Ovary (tissue), 9 donors: ENCODE measurements around the gene KEAP1. TPM values are rescaled to one million over a fixed set of nuclear protein-coding genes. Genes with fewer than 3 reads are reported as not detected.

Experiments used
- DNase-seq, 5 donors: peaks; one replicate each; pipeline ENCODE4 v3.0.0-alpha.2; 2019 to 2020
- H3K27ac ChIP-seq, 2 donors: fragments of 200-600 bp; one replicate each; pipeline versions ENCODE4 v1.5.1 to v1.8.0; 2019 to 2022
- H3K27me3 ChIP-seq: fragments of 200-600 bp; one replicate; pipeline ENCODE4 v1.8.0; 2022
- H3K36me3 ChIP-seq: fragments of 200-600 bp; sonication (generic); one replicate; pipeline ENCODE4 v1.5.1; 2019
- H3K4me1 ChIP-seq: one replicate; pipeline ENCODE4 v1.8.1; 2013; ENCODE audit warnings: mild to moderate bottlenecking, moderate library complexity; ENCODE audit not compliant: insufficient read depth
- H3K4me3 ChIP-seq: fragments of 200-600 bp; sonication (generic); one replicate; pipeline ENCODE4 v1.5.1; 2017
- H3K9me3 ChIP-seq, 2 donors: fragments of 200-600 bp in 1 of 2; sonication (generic) in 1 of 2; one replicate each; pipeline versions ENCODE4 v1.5.1 to v1.8.1; 2013 to 2019; ENCODE audit warnings: mild to moderate bottlenecking in 1 of 2, moderate library complexity in 1 of 2
- EP300 ChIP-seq: sonication (generic); formaldehyde crosslinking; IDR thresholded peaks from one replicate; pipeline ENCODE4 v1.6.1; 2017; ENCODE audit warnings: antibody characterized with exemption
- POLR2A ChIP-seq: fragments of 450-650 bp; IDR thresholded peaks from one replicate; pipeline ENCODE4 v1.6.1; 2017; ENCODE audit warnings: antibody characterized with exemption, mild to moderate bottlenecking, moderate library complexity
- WGBS, 3 donors: extraction: QIAGEN DNeasy Blood & Tissue Kit in 1 of 3; methylation state at CpG; one replicate each; pipeline versions ENCODE4 v1.1.5 to v1.1.7; 2013 to 2017; 5-methylcytosine and 5-hydroxymethylcytosine counted together
- intact Hi-C, 4 donors: fragments of 100-400 bp; cut with DNase I; formaldehyde crosslinking; loops; one replicate each; pipeline versions ENCODE4 v1.11.0 to v1.15.1; 2022 to 2023
- polyA plus RNA-seq, 2 donors: library from polyadenylated mRNA; stranded (reverse); fragments of 200-250 nt in 1 of 2; fragments of 350-450 nt in 1 of 2; fragmentation: Illumina TruSeq in 1 of 2; extraction: RNeasy Lipid Tissue Mini Kit (QIAGEN cat#74804) in 1 of 2; gene quantifications; one replicate each; pipeline ENCODE4 v1.2.3, GENCODE V29; 2013 to 2014
- total RNA-seq, 7 donors: library from RNA; depleted of rRNA in 2 of 7; stranded (reverse); fragments of >200 nt in 2 of 7; fragmentation: NEBNext Ultra II Directional in 3 of 7; extraction: Animal tissue kit (Norgen Biotek cat#: 25700) in 3 of 7; gene quantifications; one replicate each; pipeline versions ENCODE4 v1.1.0 to v1.2.4, GENCODE V29; 2016 to 2023
- TF ChIP-seq, protein P1 (sequence below), 3 donors: fragments of 450-650 bp in 2 of 3; fragments of 200-600 bp in 1 of 3; IDR thresholded peaks; one replicate each; pipeline versions ENCODE4 v1.5.1 to v1.8.0; 2016 to 2022; ENCODE audit warnings: antibody characterized with exemption in 3 of 3, mild to moderate bottlenecking in 1 of 3
- donor health status: DM: no; HTN: no; CAD: no; lungs with moderate emphysema.
- donor health status: DM: no; HTN: no; CAD: no.
- donor health status: Bipolar disorder and iron deficiency.
- donor health status: DM: yes; HTN: yes; CAD: no.
- donor health status: DM: no; HTN: no; CAD: no.
- donor health status: DM: yes; HTN: yes; CAD: no.

KEAP1 gene
- total and polyA plus RNA-seq, 9 donors = 29.6 to 61.7 (median 42.2) TPM

GRCh38 chr19:10517361-10517759, 14.2 kb upstream of the KEAP1 start, which contains the start of gene S1PR5:
Gene S1PR5 (minus strand): TSS chr19:10517447. CDS start chr19:10515011, 2,436 bp downstream.
- DNase-seq = no peak
- H3K27ac ChIP-seq = no peak within 1 kb of the TSS
- no peaks in the 10 kb centered on the region for H3K36me3 ChIP-seq
- intact Hi-C loops = no loop called here
- no peaks in the 10 kb centered on the region for H3K9me3 ChIP-seq
- WGBS, 3 donors = 0 to 2% (median 1%) methylated on average over 18 to 39 of the region's 39 CpGs
- no peak for TF ChIP-seq EP300
- no peak for TF ChIP-seq POLR2A
- TF ChIP-seq, protein P1, sequence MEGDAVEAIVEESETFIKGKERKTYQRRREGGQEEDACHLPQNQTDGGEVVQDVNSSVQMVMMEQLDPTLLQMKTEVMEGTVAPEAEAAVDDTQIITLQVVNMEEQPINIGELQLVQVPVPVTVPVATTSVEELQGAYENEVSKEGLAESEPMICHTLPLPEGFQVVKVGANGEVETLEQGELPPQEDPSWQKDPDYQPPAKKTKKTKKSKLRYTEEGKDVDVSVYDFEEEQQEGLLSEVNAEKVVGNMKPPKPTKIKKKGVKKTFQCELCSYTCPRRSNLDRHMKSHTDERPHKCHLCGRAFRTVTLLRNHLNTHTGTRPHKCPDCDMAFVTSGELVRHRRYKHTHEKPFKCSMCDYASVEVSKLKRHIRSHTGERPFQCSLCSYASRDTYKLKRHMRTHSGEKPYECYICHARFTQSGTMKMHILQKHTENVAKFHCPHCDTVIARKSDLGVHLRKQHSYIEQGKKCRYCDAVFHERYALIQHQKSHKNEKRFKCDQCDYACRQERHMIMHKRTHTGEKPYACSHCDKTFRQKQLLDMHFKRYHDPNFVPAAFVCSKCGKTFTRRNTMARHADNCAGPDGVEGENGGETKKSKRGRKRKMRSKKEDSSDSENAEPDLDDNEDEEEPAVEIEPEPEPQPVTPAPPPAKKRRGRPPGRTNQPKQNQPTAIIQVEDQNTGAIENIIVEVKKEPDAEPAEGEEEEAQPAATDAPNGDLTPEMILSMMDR (IDR thresholded peaks at IDR 0.05) = no peak
- peaks cover 3% of the 10 kb centered on the region for H3K4me1 ChIP-seq
- H3K4me3 ChIP-seq = no peak within 1 kb of the TSS
- peaks cover 4% of the 10 kb centered on the region for H3K27me3 ChIP-seq

- H3K9me3 ChIP-seq = no peaks in the 10 kb centered on the region
- H3K4me1 ChIP-seq = peaks cover 3% of the 10 kb centered on the region
- no peak overlapping the region for H3K27ac ChIP-seq
- intact Hi-C loops = no loop called here
- no peaks in the 10 kb centered on the region for H3K36me3 ChIP-seq
- TF ChIP-seq, protein P1 (IDR thresholded peaks at IDR 0.05) = no peak
- TF ChIP-seq POLR2A = no peak
- no peak for TF ChIP-seq EP300
- 27 to 42% (median 30%) methylated on average over 7 to 10 of the region's 10 CpGs for WGBS, 3 donors
- no peak overlapping the region for H3K4me3 ChIP-seq
- DNase-seq = no peak
- H3K27me3 ChIP-seq = peaks cover 4% of the 10 kb centered on the region
Measured at GRCh38 chr19:10516671-10517286, 13.6 kb upstream of the KEAP1 start.

DNA sequence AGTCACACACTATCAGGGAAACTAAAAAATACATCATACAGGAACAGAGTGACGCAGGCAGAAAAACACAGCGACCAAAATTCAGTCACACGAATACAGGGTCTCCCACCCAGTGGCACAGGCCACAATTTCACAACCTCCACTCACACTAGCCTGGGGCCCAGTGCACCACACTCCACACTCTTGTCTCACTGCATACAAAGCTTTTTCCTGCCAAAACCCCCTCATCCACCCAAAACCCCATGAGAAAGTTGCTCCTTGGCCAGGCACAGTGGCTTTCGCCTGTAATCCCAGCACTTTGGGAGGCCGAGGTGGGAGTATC, 12.9 kb upstream of the KEAP1 start:
- no peak overlapping the region for H3K27ac ChIP-seq
- no peaks in the 10 kb centered on the region for H3K36me3 ChIP-seq
- peaks cover 4% of the 10 kb centered on the region for H3K27me3 ChIP-seq
- H3K4me1 ChIP-seq = peaks cover 3% of the 10 kb centered on the region
- 86 to 95% (median 95%) methylated on average over 5 of the region's 5 CpGs for WGBS, 3 donors
- intact Hi-C loops = no loop called here
- DNase-seq = no peak
- H3K4me3 ChIP-seq = no peak overlapping the region
- no peak for TF ChIP-seq POLR2A
- TF ChIP-seq, protein P1 (IDR thresholded peaks at IDR 0.05) = no peak
- no peaks in the 10 kb centered on the region for H3K9me3 ChIP-seq

DNA sequence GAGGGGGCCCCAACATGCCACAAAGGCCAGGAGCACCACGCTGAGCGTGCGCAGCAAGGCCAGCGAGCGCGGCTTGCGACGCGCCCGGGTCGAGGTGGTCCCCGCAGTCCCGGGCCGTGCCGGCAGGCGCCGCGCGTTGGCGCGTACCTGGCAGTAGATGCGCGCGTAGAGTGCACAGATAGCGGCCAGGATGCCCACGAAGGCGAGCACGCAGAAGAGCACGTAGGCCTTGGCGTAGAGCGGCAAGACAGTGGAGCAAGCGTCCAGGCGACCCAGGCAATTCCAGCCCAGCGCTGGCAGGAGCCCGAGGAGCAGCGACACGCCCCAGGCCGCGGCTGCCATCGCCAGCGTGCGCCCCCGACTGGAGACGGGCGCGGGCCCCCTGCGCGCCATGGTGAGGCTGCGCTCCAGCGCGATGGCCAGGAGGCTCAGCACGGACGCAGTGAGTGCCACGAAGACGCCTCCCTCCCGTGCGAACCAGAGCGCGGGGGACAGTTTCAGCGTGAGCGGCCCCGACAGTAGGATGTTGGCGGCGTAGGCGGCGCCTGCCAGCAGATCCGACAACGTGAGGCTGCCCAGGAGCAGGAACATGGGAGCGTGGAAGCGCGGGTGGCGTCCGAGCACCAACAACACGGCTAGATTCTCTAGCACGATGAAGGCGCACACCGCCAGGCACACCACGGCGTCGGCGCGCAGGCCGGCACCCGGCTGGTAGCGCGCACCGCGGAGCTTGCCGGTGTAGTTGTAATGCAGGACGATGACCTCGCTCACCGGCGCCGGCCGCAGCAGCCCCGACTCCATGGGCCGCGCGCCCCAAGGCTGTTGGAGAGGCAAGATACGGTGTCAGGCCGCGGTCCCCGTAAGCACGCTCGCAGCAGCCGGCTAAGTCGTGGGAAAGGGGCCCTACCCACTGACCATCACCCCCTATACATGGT, 11.3 kb upstream of the KEAP1 start:
- intact Hi-C loops = no loop called here
- TF ChIP-seq POLR2A = no peak
- TF ChIP-seq, protein P1 (IDR thresholded peaks at IDR 0.05) = no peak
- no peak for TF ChIP-seq EP300
- 7 to 35% (median 15%) methylated on average over 73 to 107 of the region's 107 CpGs for WGBS, 3 donors

More for the DNA sequence above, 11.3 kb upstream of the KEAP1 start:
- no peaks in the 10 kb centered on the region for H3K36me3 ChIP-seq
- peaks cover 3% of the 10 kb centered on the region for H3K4me1 ChIP-seq
- H3K27ac ChIP-seq = no peak overlapping the region
- no peak for DNase-seq
- no peak overlapping the region for H3K4me3 ChIP-seq
- no peaks in the 10 kb centered on the region for H3K9me3 ChIP-seq
- peaks cover 4% of the 10 kb centered on the region for H3K27me3 ChIP-seq
